Nephron (organoid): ENCODE data around the gene TAP1.

Source experiments
- H3K27ac Mint-ChIP-seq, 3 experiments: 2 replicates each; pipeline ENCODE4 v1.8.0; 2020; ENCODE audit warnings: mixed read lengths in 3 of 3, mild to moderate bottlenecking in 2 of 3, moderate library complexity in 1 of 3
- H3K27me3 Mint-ChIP-seq: 2 replicates; pipeline ENCODE4 v1.8.0; 2021; ENCODE audit warnings: low read depth, mild to moderate bottlenecking, moderate library complexity, mixed read lengths
- H3K36me3 Mint-ChIP-seq: 2 replicates; pipeline ENCODE4 v1.8.0; 2020; ENCODE audit warnings: low read depth, mixed read lengths
- H3K4me1 Mint-ChIP-seq: 2 replicates; pipeline ENCODE4 v1.8.0; 2020; ENCODE audit warnings: mixed read lengths
- H3K4me3 Mint-ChIP-seq, 3 experiments: 2 replicates each; pipeline ENCODE4 v1.8.0; 2020; ENCODE audit warnings: mild to moderate bottlenecking in 3 of 3, mixed read lengths in 3 of 3, moderate library complexity in 2 of 3
- H3K9me3 Mint-ChIP-seq: 2 replicates; pipeline ENCODE4 v1.8.0; 2020; ENCODE audit warnings: mixed read lengths
- CTCF ChIP-seq, 3 experiments: fragments of 200-600 bp; sonication (generic); IDR thresholded peaks; one replicate each; pipeline ENCODE4 v1.5.0; 2021; ENCODE audit warnings: antibody characterized with exemption in 3 of 3; ENCODE audit not compliant: unreplicated experiment in 3 of 3

The TAP1 gene

GRCh38 chr6:32833664-32834063 lies 19.8 kb downstream of the TAP1 start:
- Mint-ChIP-seq H3K9me3 (no peaks in the 10 kb centered on the region), H3K36me3 (no peaks in the 10 kb centered on the region), H3K27me3 (peaks cover 27% of the 10 kb centered on the region), H3K4me1 (peaks cover 10% of the 10 kb centered on the region), H3K4me3 (no peak overlapping the region), H3K27ac (no peak overlapping the region)
- no peak for TF ChIP-seq CTCF (IDR thresholded peaks at IDR 0.05; ENCODE audit: unreplicated experiment in 3 of 3)

- H3K27ac Mint-ChIP-seq, result no peak overlapping the region
- H3K27me3 Mint-ChIP-seq, result peaks cover 27% of the 10 kb centered on the region
- H3K4me3 Mint-ChIP-seq, result no peak overlapping the region
These were observed 21.0 kb downstream of the TAP1 start for GRCh38 chr6:32832535-32832934.

GRCh38 chr6:32830936-32831335 lies 22.6 kb downstream of the TAP1 start:
- TF ChIP-seq CTCF (IDR thresholded peaks at IDR 0.05; ENCODE audit: unreplicated experiment in 3 of 3), result no peak
- peaks cover 24% of the 10 kb centered on the region for H3K27me3 Mint-ChIP-seq
- H3K4me3 Mint-ChIP-seq, result no peak overlapping the region
- H3K36me3 Mint-ChIP-seq, result no peaks in the 10 kb centered on the region
- H3K27ac Mint-ChIP-seq, result no peak overlapping the region
- no peaks in the 10 kb centered on the region for H3K9me3 Mint-ChIP-seq
- H3K4me1 Mint-ChIP-seq, result no peaks in the 10 kb centered on the region

More at GRCh38 chr6:32832535-32832934, 21.0 kb downstream of the TAP1 start:
- no peak for TF ChIP-seq CTCF (IDR thresholded peaks at IDR 0.05; ENCODE audit: unreplicated experiment in 3 of 3)
- Mint-ChIP-seq H3K9me3 (no peaks in the 10 kb centered on the region), H3K36me3 (no peaks in the 10 kb centered on the region), H3K4me1 (peaks cover 10% of the 10 kb centered on the region)

- TF ChIP-seq CTCF (IDR thresholded peaks at IDR 0.05; ENCODE audit: unreplicated experiment in 3 of 3), result no peak
- Mint-ChIP-seq H3K4me1 (no peaks in the 10 kb centered on the region), H3K36me3 (no peaks in the 10 kb centered on the region), H3K9me3 (no peaks in the 10 kb centered on the region), H3K27ac (no peak overlapping the region), H3K27me3 (peaks cover 18% of the 10 kb centered on the region), H3K4me3 (no peak overlapping the region)
These were observed 23.5 kb downstream of the TAP1 start for GRCh38 chr6:32830017-32830416.

GRCh38 chr6:32829495-32829894 lies 24.0 kb downstream of the TAP1 start:
- Mint-ChIP-seq H3K36me3 (no peaks in the 10 kb centered on the region), H3K27me3 (peaks cover 18% of the 10 kb centered on the region), H3K4me3 (no peak overlapping the region), H3K27ac (no peak overlapping the region), H3K4me1 (no peaks in the 10 kb centered on the region), H3K9me3 (no peaks in the 10 kb centered on the region)
- no peak for TF ChIP-seq CTCF (IDR thresholded peaks at IDR 0.05; ENCODE audit: unreplicated experiment in 3 of 3)

- no peak for TF ChIP-seq CTCF (IDR thresholded peaks at IDR 0.05; ENCODE audit: unreplicated experiment in 3 of 3)
- Mint-ChIP-seq H3K4me1 (no peaks in the 10 kb centered on the region), H3K4me3 (no peak overlapping the region), H3K9me3 (no peaks in the 10 kb centered on the region), H3K27me3 (peaks cover 13% of the 10 kb centered on the region), H3K27ac (no peak overlapping the region), H3K36me3 (no peaks in the 10 kb centered on the region)
These were observed 26.5 kb downstream of the TAP1 start for GRCh38 chr6:32827025-32827424.
